GM19452 (cell line): ENCODE measurements around the gene TRMU.

Experiments
- ATAC-seq: cut with Tn5 transposase; IDR thresholded peaks from one replicate; pipeline ENCODE4 v1.9.1; 2021; ENCODE audit not compliant: unreplicated experiment

TRMU gene

GRCh38 chr22:46355369-46355995, 20.0 kb downstream of the TRMU start:
- no peak for ATAC-seq

- ATAC-seq = no peak
These were observed 20.5 kb downstream of the TRMU start for GRCh38 chr22:46355996-46356471.

- ATAC-seq = no peak
These were observed 21.3 kb downstream of the TRMU start for GRCh38 chr22:46356496-46357480.

- no peak for ATAC-seq
These were observed 22.4 kb downstream of the TRMU start for GRCh38 chr22:46357711-46358520.

- no peak for ATAC-seq
These were observed 23.3 kb downstream of the TRMU start for GRCh38 chr22:46358766-46359165.

- no peak for ATAC-seq
These were observed 23.8 kb downstream of the TRMU start for GRCh38 chr22:46359362-46359761.

GRCh38 chr22:46360097-46360496, 24.6 kb downstream of the TRMU start:
- ATAC-seq = no peak

- ATAC-seq = no peak
These were observed 25.4 kb downstream of the TRMU start for GRCh38 chr22:46360891-46361290.

- ATAC-seq = no peak
These were observed 26.3 kb downstream of the TRMU start for GRCh38 chr22:46361826-46362202.

GRCh38 chr22:46362203-46362933, 26.9 kb downstream of the TRMU start:
- no peak for ATAC-seq

- no peak for ATAC-seq
These were observed 27.5 kb downstream of the TRMU start for GRCh38 chr22:46362934-46363515.

- ATAC-seq = no peak
These were observed 28.3 kb downstream of the TRMU start for GRCh38 chr22:46363611-46364321.

- ATAC-seq = no peak
These were observed 29.0 kb downstream of the TRMU start for GRCh38 chr22:46364341-46365165.

GRCh38 chr22:46365166-46365624, 29.7 kb downstream of the TRMU start:
- ATAC-seq = no peak

- no peak for ATAC-seq
These were observed 30.8 kb downstream of the TRMU start for GRCh38 chr22:46366327-46366731.

GRCh38 chr22:46366801-46367706, 31.5 kb downstream of the TRMU start:
- no peak for ATAC-seq

- ATAC-seq = no peak
These were observed 32.2 kb downstream of the TRMU start for GRCh38 chr22:46367707-46368191.
